Spleen (tissue), 3 donors: ENCODE results near the gene USP5.

Source experiments
- POLR2A ChIP-seq, 3 donors: fragments of 450-650 bp; IDR thresholded peaks; one replicate each; pipeline ENCODE4 v1.5.1; 2017; ENCODE audit warnings: antibody characterized with exemption in 3 of 3, mild to moderate bottlenecking in 1 of 3
- POLR2AphosphoS5 ChIP-seq, 3 donors: sonication (generic); formaldehyde crosslinking; IDR thresholded peaks; one replicate each; pipeline ENCODE4 v1.5.1; 2017; ENCODE audit warnings: antibody characterized with exemption in 3 of 3

GRCh38 chr12:6847676-6848075, 4.3 kb upstream of the USP5 start:
- TF ChIP-seq POLR2AphosphoS5 (IDR thresholded peaks at IDR 0.05), result no peak
- TF ChIP-seq POLR2A (IDR thresholded peaks at IDR 0.05), result no peak
